Mesothelial cell of epicardium (in vitro differentiated cells): ENCODE results near the gene NUDT13. TPM values are rescaled to one million over a fixed set of nuclear protein-coding genes. Genes with fewer than 3 reads are reported as not detected.

Source experiments
- DNase-seq, 2 experiments: peaks; one replicate each; pipeline ENCODE4 v3.0.0; 2021; ENCODE audit warnings: low spot score in 2 of 2; ENCODE audit not compliant: unreplicated experiment in 2 of 2
- H3K27ac Mint-ChIP-seq: 2 replicates; pipeline ENCODE4 v1.8.0; 2021; ENCODE audit warnings: mixed read lengths
- H3K27me3 Mint-ChIP-seq: 2 replicates; pipeline ENCODE4 v1.8.0; 2021; ENCODE audit warnings: low read depth, mixed read lengths
- H3K36me3 Mint-ChIP-seq: 2 replicates; pipeline ENCODE4 v1.8.0; 2021; ENCODE audit warnings: mixed read lengths
- H3K4me1 Mint-ChIP-seq: 2 replicates; pipeline ENCODE4 v1.8.0; 2021; ENCODE audit warnings: mixed read lengths
- H3K4me3 Mint-ChIP-seq: 2 replicates; pipeline ENCODE4 v1.8.0; 2021; ENCODE audit warnings: mild to moderate bottlenecking, moderate library complexity, mixed read lengths
- H3K9me3 Mint-ChIP-seq: 2 replicates; pipeline ENCODE4 v1.8.0; 2021; ENCODE audit warnings: mixed read lengths
- CTCF ChIP-seq: fragments of 200-600 bp; sonication (generic); IDR thresholded peaks from one replicate; pipeline ENCODE4 v1.5.0; 2021; ENCODE audit warnings: antibody characterized with exemption; ENCODE audit not compliant: unreplicated experiment
- total RNA-seq: library from RNA; stranded (reverse); gene quantifications from 3 replicates; pipeline ENCODE4 v1.2.1, GENCODE V29; 2021

The NUDT13 gene
- total RNA-seq, 1 donor from 2014 or later, result 3.7 TPM

GRCh38 chr10:73086816-73087215 is 23.4 kb upstream of the NUDT13 start:
- DNase-seq, result no peak
- H3K27ac Mint-ChIP-seq, result no peak overlapping the region
- no peaks in the 10 kb centered on the region for H3K9me3 Mint-ChIP-seq
- peaks cover 3% of the 10 kb centered on the region for H3K36me3 Mint-ChIP-seq
- TF ChIP-seq CTCF, result no peak
- no peak overlapping the region for H3K4me3 Mint-ChIP-seq
- peaks cover 20% of the 10 kb centered on the region for H3K4me1 Mint-ChIP-seq
- H3K27me3 Mint-ChIP-seq, result no peaks in the 10 kb centered on the region

- Mint-ChIP-seq H3K9me3 (no peaks in the 10 kb centered on the region), H3K27ac (no peak overlapping the region), H3K27me3 (no peaks in the 10 kb centered on the region), H3K36me3 (peaks cover 3% of the 10 kb centered on the region), H3K4me3 (no peak overlapping the region), H3K4me1 (peaks cover 15% of the 10 kb centered on the region)
- TF ChIP-seq CTCF, result no peak
- DNase-seq, result no peak
Observed at GRCh38 chr10:73088304-73088703, 22.0 kb upstream of the NUDT13 start.

- no peak for TF ChIP-seq CTCF
- peaks cover 3% of the 10 kb centered on the region for H3K36me3 Mint-ChIP-seq
- H3K4me3 Mint-ChIP-seq, result peak overlapping the region; percentile 46
- no peaks in the 10 kb centered on the region for H3K9me3 Mint-ChIP-seq
- no peaks in the 10 kb centered on the region for H3K27me3 Mint-ChIP-seq
- H3K27ac Mint-ChIP-seq, result no peak overlapping the region
- DNase-seq, result no peak
- peaks cover 35% of the 10 kb centered on the region for H3K4me1 Mint-ChIP-seq
Observed at GRCh38 chr10:73092830-73093229, 17.4 kb upstream of the NUDT13 start.

- no peaks in the 10 kb centered on the region for H3K27me3 Mint-ChIP-seq
- H3K27ac Mint-ChIP-seq, result peak overlapping the region; percentile 99
- no peaks in the 10 kb centered on the region for H3K9me3 Mint-ChIP-seq
- H3K36me3 Mint-ChIP-seq, result peaks cover 3% of the 10 kb centered on the region
- H3K4me1 Mint-ChIP-seq, result peaks cover 36% of the 10 kb centered on the region
- peak overlapping the region; percentile 98 for H3K4me3 Mint-ChIP-seq
- TF ChIP-seq CTCF, result no peak
- no peak for DNase-seq
Observed at GRCh38 chr10:73093922-73094850, 16.1 kb upstream of the NUDT13 start.

GRCh38 chr10:73094986-73095480 is 15.2 kb upstream of the NUDT13 start:
- DNase-seq, result no peak
- Mint-ChIP-seq H3K4me3 (peak overlapping the region; percentile 98), H3K27ac (peak overlapping the region; percentile 99), H3K27me3 (no peaks in the 10 kb centered on the region), H3K9me3 (no peaks in the 10 kb centered on the region), H3K36me3 (peaks cover 3% of the 10 kb centered on the region), H3K4me1 (peaks cover 35% of the 10 kb centered on the region)
- no peak for TF ChIP-seq CTCF
